Measurements from ENCODE around the gene GOLM1.

GOLM1 gene

DNA sequence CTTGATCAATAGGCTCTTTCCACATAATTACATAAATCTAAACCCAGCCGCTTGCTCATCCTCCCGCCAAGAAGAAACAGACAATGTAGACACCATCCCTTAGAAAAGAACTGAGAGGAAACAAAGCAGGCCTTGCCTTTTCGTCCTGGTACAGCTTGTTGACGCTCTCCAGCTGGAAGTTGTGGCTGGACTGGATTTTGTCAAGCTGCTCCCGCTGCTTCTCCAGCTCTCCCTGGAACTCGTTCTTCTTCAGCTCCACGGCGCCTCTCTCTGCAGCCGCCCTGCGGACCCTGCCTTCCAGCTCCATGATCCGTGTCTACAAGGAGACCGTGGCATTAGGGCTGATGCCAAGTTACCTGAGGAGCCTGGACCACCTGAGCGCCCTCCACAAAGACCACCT, 22.1 kb downstream of the GOLM1 start:
- Histone ChIP-seq H3K4me3 (no peak overlapping the region), H3K36me3 (ENCODE audit: insufficient read depth, low read length) (peaks cover 14% of the 10 kb centered on the region; the same call in 1 of the 2 replicates), H3K27ac (no peak overlapping the region), H3K9ac (ENCODE audit: insufficient read length) (no peak overlapping the region), H3K9me3 (ENCODE audit: low read depth, low read length) (no peaks in the 10 kb centered on the region)
- no peak for DNase-seq (ENCODE audit: low read depth, low spot score)
- no peak for TF ChIP-seq EZH2 (IDR thresholded peaks at IDR 0.05)
- TF ChIP-seq FOXP2 (optimal IDR thresholded peaks at IDR 0.05; ENCODE audit: control extremely low read depth, extremely low read length, insufficient read depth), result no peak
- TF ChIP-seq POLR2AphosphoS5 (IDR thresholded peaks at IDR 0.05; ENCODE audit: borderline replicate concordance, low read depth, low read length), result no peak

DNA sequence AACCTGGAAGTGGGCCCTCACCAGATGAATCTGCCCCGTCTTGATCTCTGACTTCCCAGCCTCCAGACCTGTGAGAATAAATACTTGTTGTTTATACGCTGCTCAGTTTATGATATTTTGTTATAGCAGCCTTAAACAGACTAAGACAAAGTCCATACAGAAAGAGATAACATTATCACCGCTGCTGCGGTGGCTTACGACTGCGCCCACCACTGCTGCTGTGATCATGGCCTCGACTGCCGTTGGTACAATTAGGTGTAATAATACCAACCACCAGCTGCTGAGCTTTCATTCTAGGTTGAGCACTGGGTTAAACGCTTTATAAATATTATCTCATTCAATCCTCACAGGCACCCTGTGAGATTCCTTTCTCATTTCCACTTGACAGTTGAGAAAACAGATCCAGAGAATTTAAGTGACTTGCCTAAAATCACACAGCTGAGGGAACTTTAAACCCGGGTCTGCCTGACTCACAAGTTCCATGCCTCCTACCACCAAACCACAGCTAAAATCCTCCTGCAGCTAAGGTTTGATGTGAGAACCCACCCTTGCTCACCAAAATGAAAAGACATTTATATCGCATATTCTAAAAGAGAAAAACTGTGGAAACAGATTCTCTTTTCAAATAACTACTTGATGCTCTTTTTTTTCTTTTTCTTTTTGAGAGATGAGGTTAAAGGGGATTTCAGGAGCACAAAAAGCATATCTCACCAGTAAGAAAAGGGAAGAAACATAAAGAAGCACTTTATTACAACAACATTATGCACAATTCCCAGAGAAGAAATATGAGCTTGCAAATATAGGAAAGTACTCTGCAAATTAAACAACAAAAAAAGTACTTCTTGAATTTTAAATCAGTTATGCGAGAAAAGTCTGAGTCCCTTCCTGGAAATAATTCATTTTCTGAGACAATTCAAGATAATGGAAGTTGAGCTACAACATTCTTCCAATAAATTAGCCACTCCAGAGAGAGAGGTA, 23.9 kb downstream of the GOLM1 start:
- Histone ChIP-seq H3K4me3 (no peak overlapping the region), H3K27ac (no peak overlapping the region), H3K9me3 (ENCODE audit: low read depth, low read length) (no peaks in the 10 kb centered on the region), H3K9ac (ENCODE audit: insufficient read length) (no peak overlapping the region), H3K36me3 (ENCODE audit: insufficient read depth, low read length) (peaks cover 15% of the 10 kb centered on the region; the same call in 1 of the 2 replicates)
- no peak for DNase-seq (ENCODE audit: low read depth, low spot score)
- TF ChIP-seq EZH2 (IDR thresholded peaks at IDR 0.05) (no peak), POLR2AphosphoS5 (IDR thresholded peaks at IDR 0.05; ENCODE audit: borderline replicate concordance, low read depth, low read length) (no peak), FOXP2 (optimal IDR thresholded peaks at IDR 0.05; ENCODE audit: control extremely low read depth, extremely low read length, insufficient read depth) (no peak)

DNA sequence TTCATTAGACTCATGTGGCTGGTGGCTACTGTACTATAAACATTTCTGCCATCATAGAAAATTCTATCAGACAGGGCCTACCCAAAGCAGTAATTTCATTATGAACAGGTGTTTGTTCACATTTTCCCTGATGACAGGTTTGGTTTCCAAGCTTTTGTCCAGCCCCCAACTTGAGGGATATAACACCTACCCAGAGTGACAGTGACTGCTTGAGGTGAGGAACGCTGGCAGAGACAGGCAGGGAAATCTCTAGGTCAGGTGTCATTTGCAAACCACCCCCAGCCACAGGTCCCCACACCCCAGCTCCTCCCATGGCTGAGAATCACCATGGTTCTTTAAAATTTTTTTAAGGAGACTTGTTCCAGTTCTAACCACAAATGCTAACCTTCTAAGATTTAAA, 25.5 kb downstream of the GOLM1 start:
- TF ChIP-seq EZH2 (IDR thresholded peaks at IDR 0.05) (no peak), POLR2AphosphoS5 (IDR thresholded peaks at IDR 0.05; ENCODE audit: borderline replicate concordance, low read depth, low read length) (no peak), FOXP2 (optimal IDR thresholded peaks at IDR 0.05; ENCODE audit: control extremely low read depth, extremely low read length, insufficient read depth) (no peak)
- Histone ChIP-seq H3K9ac (ENCODE audit: insufficient read length) (no peak overlapping the region), H3K36me3 (ENCODE audit: insufficient read depth, low read length) (peaks cover 15% of the 10 kb centered on the region; the same call in 1 of the 2 replicates), H3K4me3 (no peak overlapping the region), H3K27ac (no peak overlapping the region), H3K9me3 (ENCODE audit: low read depth, low read length) (no peaks in the 10 kb centered on the region)
- no peak for DNase-seq (ENCODE audit: low read depth, low spot score)

DNA sequence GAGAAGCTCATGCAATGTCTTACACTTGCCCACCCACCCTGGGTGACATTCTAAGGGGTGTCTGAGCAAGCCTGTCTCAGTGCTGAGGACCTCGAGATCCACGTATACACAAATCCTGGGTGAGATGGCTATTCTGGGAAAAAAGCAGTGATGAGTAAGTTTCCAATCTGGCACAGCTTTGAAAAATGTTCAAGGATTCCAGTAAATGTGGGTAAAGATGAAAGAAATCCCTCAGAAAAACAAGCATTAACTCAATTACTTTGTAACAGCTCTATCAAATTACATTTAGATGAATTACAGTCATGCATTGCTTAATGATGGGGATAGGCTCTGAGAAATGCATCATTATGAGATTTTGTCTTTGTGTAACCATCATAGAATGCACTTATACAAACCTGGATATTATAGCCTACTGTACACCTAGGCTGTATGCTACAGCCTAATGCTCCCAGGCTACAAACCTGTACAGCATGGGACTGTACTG, 26.9 kb downstream of the GOLM1 start:
- H3K36me3 ChIP-seq (ENCODE audit: insufficient read depth, low read length), result peaks cover 9% of the 10 kb centered on the region; the same call in 1 of the 2 replicates
- no peaks in the 10 kb centered on the region for H3K9me3 ChIP-seq (ENCODE audit: low read depth, low read length)
- no peak for DNase-seq (ENCODE audit: low read depth, low spot score)
- no peak overlapping the region for H3K4me3 ChIP-seq
- H3K27ac ChIP-seq, result no peak overlapping the region
- no peak for TF ChIP-seq EZH2 (IDR thresholded peaks at IDR 0.05)
- no peak for TF ChIP-seq POLR2AphosphoS5 (IDR thresholded peaks at IDR 0.05; ENCODE audit: borderline replicate concordance, low read depth, low read length)
- no peak for TF ChIP-seq FOXP2 (optimal IDR thresholded peaks at IDR 0.05; ENCODE audit: control extremely low read depth, extremely low read length, insufficient read depth)
- H3K9ac ChIP-seq (ENCODE audit: insufficient read length), result no peak overlapping the region

DNA sequence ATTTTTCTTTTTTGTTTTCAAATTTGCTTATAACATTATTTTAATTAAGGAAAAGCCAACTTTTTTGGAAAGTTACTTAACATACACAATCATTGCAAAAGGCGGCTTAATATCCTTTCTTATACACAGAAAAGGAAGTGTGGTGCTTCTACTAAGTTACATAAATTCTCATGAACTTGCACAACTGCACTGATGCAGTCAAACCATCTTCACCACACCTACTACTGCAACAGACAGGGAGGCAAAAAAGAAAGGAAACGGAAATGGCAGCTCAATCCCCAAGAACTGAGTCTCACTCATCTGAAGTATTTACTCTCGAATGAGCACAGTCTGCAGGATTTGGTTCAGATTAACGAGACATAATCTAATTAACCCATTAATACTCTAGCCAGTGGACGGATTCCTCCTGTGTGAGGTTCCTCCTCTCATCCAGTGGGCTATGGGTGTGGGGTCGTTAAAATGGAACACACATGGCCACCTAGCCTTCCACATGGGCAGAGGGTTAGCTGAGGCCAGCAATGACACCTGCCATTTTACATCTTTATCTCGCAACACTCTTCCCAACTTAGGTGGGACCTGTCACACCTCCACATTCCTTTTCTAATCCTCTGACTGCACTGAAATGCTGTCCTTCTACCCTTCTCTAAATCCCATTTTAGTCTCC, 30.0 kb downstream of the GOLM1 start:
- TF ChIP-seq FOXP2 (optimal IDR thresholded peaks at IDR 0.05; ENCODE audit: control extremely low read depth, extremely low read length, insufficient read depth) (no peak), POLR2AphosphoS5 (IDR thresholded peaks at IDR 0.05; ENCODE audit: borderline replicate concordance, low read depth, low read length) (no peak), EZH2 (IDR thresholded peaks at IDR 0.05) (no peak)
- H3K4me3 ChIP-seq, result no peak overlapping the region
- no peak for DNase-seq (ENCODE audit: low read depth, low spot score)
- no peak overlapping the region for H3K27ac ChIP-seq
- no peak overlapping the region for H3K9ac ChIP-seq (ENCODE audit: insufficient read length)
- 0 out of 2 replicates have a peak, but pooled peaks cover 10% of the 10 kb centered on the region for H3K36me3 ChIP-seq (ENCODE audit: insufficient read depth, low read length)
- no peaks in the 10 kb centered on the region for H3K9me3 ChIP-seq (ENCODE audit: low read depth, low read length)

DNA sequence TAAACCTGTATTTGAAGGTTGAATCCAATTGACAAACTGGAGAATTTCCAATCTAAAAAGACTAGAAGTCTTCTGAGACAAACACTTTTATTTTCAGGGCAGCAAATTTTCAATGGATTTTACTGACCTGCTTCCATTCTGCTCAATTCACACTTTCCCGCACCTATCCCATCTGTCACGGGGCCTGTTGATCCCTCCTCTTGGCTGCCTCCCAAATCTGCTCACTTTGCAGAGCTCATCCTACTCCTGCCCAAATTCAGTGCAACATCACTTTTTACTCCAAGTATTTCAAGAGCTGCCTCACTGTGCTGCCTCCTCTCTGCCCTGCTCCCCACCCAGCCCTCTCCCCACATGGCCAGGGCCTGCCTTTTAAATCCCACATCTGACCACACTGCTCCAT, 35.1 kb downstream of the GOLM1 start:
- H3K36me3 ChIP-seq (ENCODE audit: insufficient read depth, low read length), result 0 out of 2 replicates have a peak, but pooled peaks cover 5% of the 10 kb centered on the region
- H3K9me3 ChIP-seq (ENCODE audit: low read depth, low read length), result no peaks in the 10 kb centered on the region
- H3K4me3 ChIP-seq, result no peak overlapping the region
- DNase-seq (ENCODE audit: low read depth, low spot score), result no peak
- TF ChIP-seq FOXP2 (optimal IDR thresholded peaks at IDR 0.05; ENCODE audit: control extremely low read depth, extremely low read length, insufficient read depth) (no peak), POLR2AphosphoS5 (IDR thresholded peaks at IDR 0.05; ENCODE audit: borderline replicate concordance, low read depth, low read length) (no peak), EZH2 (IDR thresholded peaks at IDR 0.05) (no peak)
- no peak overlapping the region for H3K9ac ChIP-seq (ENCODE audit: insufficient read length)
- no peak overlapping the region for H3K27ac ChIP-seq

DNA sequence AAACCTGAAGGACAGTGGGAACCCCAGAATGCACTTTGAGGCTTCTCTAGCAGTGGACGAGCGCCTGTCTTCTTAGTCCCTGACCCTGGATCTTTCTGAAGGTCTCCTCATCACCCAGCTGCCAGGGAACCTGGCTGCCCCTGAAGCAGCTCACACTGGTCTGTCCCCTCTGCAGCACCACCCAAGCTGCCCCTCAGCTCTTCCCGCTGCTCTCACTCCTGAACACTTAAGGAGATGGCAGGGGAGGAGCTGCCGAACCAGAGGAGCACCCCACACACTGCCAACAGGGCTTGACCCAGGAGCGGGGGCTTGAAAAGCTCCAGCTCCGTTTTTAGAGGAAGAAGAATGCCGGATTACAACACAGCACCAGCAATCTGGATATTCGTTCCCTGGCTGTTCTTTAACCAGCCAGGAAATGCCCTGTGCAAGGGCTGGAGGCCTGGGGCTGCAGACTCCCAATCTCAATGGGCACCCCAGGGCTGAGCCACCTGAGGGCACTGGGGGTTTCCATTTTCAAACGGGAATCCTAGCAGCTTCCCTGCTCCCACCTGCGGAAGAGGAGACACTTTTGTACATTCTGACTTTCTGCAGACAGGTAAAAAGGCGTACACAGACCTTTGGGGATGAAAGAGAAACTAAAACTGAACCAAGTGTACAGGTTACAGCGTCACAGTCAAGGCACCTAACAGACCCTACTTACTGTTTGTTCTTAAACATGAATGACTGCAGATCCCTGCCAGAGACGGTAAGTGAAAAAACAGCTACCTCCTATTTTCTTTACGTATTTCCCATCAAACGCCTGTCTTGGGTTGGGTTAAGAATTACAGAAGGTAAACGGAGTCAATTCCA, 36.3 kb downstream of the GOLM1 start:
- H3K4me3 ChIP-seq, result no peak overlapping the region
- no peak overlapping the region for H3K27ac ChIP-seq
- H3K9me3 ChIP-seq (ENCODE audit: low read depth, low read length), result no peaks in the 10 kb centered on the region
- TF ChIP-seq POLR2AphosphoS5 (IDR thresholded peaks at IDR 0.05; ENCODE audit: borderline replicate concordance, low read depth, low read length) (no peak), FOXP2 (optimal IDR thresholded peaks at IDR 0.05; ENCODE audit: control extremely low read depth, extremely low read length, insufficient read depth) (no peak), EZH2 (IDR thresholded peaks at IDR 0.05) (no peak)
- no peak overlapping the region for H3K9ac ChIP-seq (ENCODE audit: insufficient read length)
- DNase-seq (ENCODE audit: low read depth, low spot score), result no peak
- 0 out of 2 replicates have a peak, but pooled peaks cover 5% of the 10 kb centered on the region for H3K36me3 ChIP-seq (ENCODE audit: insufficient read depth, low read length)
